IMR-90 (cell line): ENCODE data around the gene CLCN4. TPM values are rescaled to one million over a fixed set of nuclear protein-coding genes. Genes with fewer than 3 reads are reported as not detected.

Experiments used
- ATAC-seq: fragments of 200-7000 bp; cut with Tn5 transposase; 2 replicates; pipeline ENCODE4 v1.9.1; 2020; ENCODE audit warnings: low read depth, mild to moderate bottlenecking, moderate library complexity
- BruUV-seq: library from RNA; stranded (reverse); fragments of 400-500 nt; replicated peaks from 2 replicates; lab custom pipeline; 2021; lab: Mats Ljungman, UMichigan
- CTCF ChIA-PET: fragments of 300-600 bp; formaldehyde crosslinking; extraction: SDS; loops from one replicate; lab custom pipeline; 2021; ENCODE audit warnings: antibody characterized with exemption; lab: Yijun Ruan, JAX
- POLR2A ChIA-PET: fragments of 300-600 bp; sonication (Branson Sonifier 250); formaldehyde crosslinking; loops from one replicate; lab custom pipeline; 2022; ENCODE audit warnings: antibody characterized with exemption; ENCODE audit not compliant: unreplicated experiment; lab: Charles Lee
- DNase-seq: peaks from one replicate; pipeline ENCODE4 v3.0.0; 2013
- H2AFZ ChIP-seq: replicated peaks from 2 replicates; pipeline ENCODE3; 2013; ENCODE audit warnings: low read length, mild to moderate bottlenecking; ENCODE audit not compliant: poor library complexity
- H2AK5ac ChIP-seq: 2 replicates; pipeline ENCODE4 v1.6.1; 2013; ENCODE audit warnings: low read depth, low read length, inconsistent platforms
- H2AK9ac ChIP-seq: replicated peaks from 2 replicates; pipeline ENCODE3; 2013; ENCODE audit warnings: mild to moderate bottlenecking, low read depth, low read length, moderate library complexity; ENCODE audit not compliant: poor library complexity
- H2BK120ac ChIP-seq: 2 replicates; pipeline ENCODE4 v1.6.1; 2013; ENCODE audit warnings: low read depth, low read length, inconsistent platforms
- H2BK15ac ChIP-seq: 3 replicates; pipeline ENCODE4 v1.6.1; 2013; ENCODE audit warnings: low read depth, low read length, inconsistent platforms
- H2BK20ac ChIP-seq: 2 replicates; pipeline ENCODE4 v1.6.1; 2013; ENCODE audit warnings: low read depth, mild to moderate bottlenecking, inconsistent platforms, low read length, moderate library complexity
- H2BK5ac ChIP-seq: 2 replicates; pipeline ENCODE4 v1.6.1; 2013; ENCODE audit warnings: mild to moderate bottlenecking, low read depth, low read length, inconsistent platforms; ENCODE audit not compliant: poor library complexity, severe bottlenecking
- H3K14ac ChIP-seq: replicated peaks from 2 replicates; pipeline ENCODE4 v1.6.1; 2013; ENCODE audit warnings: low read depth, low read length, inconsistent platforms
- H3K18ac ChIP-seq: 2 replicates; pipeline ENCODE4 v1.6.1; 2013; ENCODE audit warnings: low read depth, low read length, control low read depth
- H3K23ac ChIP-seq: 2 replicates; pipeline ENCODE4 v1.6.1; 2013; ENCODE audit warnings: low read depth, low read length, inconsistent platforms
- H3K27ac ChIP-seq: 2 replicates; pipeline ENCODE4 v1.5.1; 2013; ENCODE audit warnings: mild to moderate bottlenecking, control low read depth, low read length; ENCODE audit not compliant: insufficient read depth
- H3K27me3 ChIP-seq: 2 replicates; pipeline ENCODE4 v1.6.1; 2013; ENCODE audit warnings: low read length; ENCODE audit not compliant: control insufficient read depth, insufficient read depth
- H3K36me3 ChIP-seq: 2 replicates; pipeline ENCODE4 v1.6.1; 2013; ENCODE audit warnings: low read length, mixed read lengths; ENCODE audit not compliant: control insufficient read depth, insufficient read depth
- H3K4ac ChIP-seq: 2 replicates; pipeline ENCODE4 v1.6.1; 2013; ENCODE audit warnings: low read depth, low read length, inconsistent platforms
- H3K4me1 ChIP-seq: 2 replicates; pipeline ENCODE4 v1.6.1; 2013; ENCODE audit warnings: low read length, mixed read lengths; ENCODE audit not compliant: control insufficient read depth, insufficient read depth
- H3K4me2 ChIP-seq: 2 replicates; pipeline ENCODE4 v1.6.1; 2013; ENCODE audit warnings: low read depth, mild to moderate bottlenecking, control low read depth, low read length, moderate library complexity
- H3K4me3 ChIP-seq: 2 replicates; pipeline ENCODE4 v1.5.1; 2013; ENCODE audit warnings: low read depth, mild to moderate bottlenecking, control low read depth, low read length, moderate library complexity; ENCODE audit not compliant: insufficient read depth
- H3K56ac ChIP-seq: 2 replicates; pipeline ENCODE4 v1.6.1; 2013; ENCODE audit warnings: low read length, inconsistent platforms; ENCODE audit not compliant: insufficient read depth; ENCODE audit errors: extremely low read depth
- H3K79me1 ChIP-seq, 2 experiments: 2 replicates each; pipeline ENCODE4 v1.6.1; 2013; ENCODE audit warnings: low read length in 2 of 2, inconsistent platforms in 1 of 2, low read depth in 1 of 2
- H3K9ac ChIP-seq: 2 replicates; pipeline ENCODE4 v1.6.1; 2013; ENCODE audit warnings: low read depth, low read length, control low read depth
- H3K9me1 ChIP-seq: 2 replicates; pipeline ENCODE4 v1.6.1; 2013; ENCODE audit warnings: low read length, inconsistent platforms; ENCODE audit not compliant: insufficient read depth
- H3K9me3 ChIP-seq: 2 replicates; pipeline ENCODE4 v1.6.1; 2013; ENCODE audit warnings: low read length; ENCODE audit not compliant: control insufficient read depth, insufficient read depth
- H4K20me1 ChIP-seq: 2 replicates; pipeline ENCODE4 v1.6.1; 2013; ENCODE audit warnings: low read length, inconsistent platforms; ENCODE audit not compliant: insufficient read depth
- H4K5ac ChIP-seq: 2 replicates; pipeline ENCODE4 v1.6.1; 2013; ENCODE audit warnings: mild to moderate bottlenecking, low read depth, low read length, control low read depth
- H4K8ac ChIP-seq, 2 experiments: 2 replicates each; pipeline ENCODE4 v1.6.1; 2013; ENCODE audit warnings: low read depth in 2 of 2, low read length in 2 of 2, control low read depth in 1 of 2, inconsistent platforms in 1 of 2
- H4K91ac ChIP-seq: 2 replicates; pipeline ENCODE4 v1.6.1; 2013; ENCODE audit warnings: low read depth, low read length, inconsistent platforms; ENCODE audit not compliant: insufficient read depth
- BHLHE40 ChIP-seq: fragments of 150-350 bp; IDR thresholded peaks from 2 replicates; pipeline ENCODE4 v1.6.1; 2016; ENCODE audit warnings: mild to moderate bottlenecking, low read depth, low read length
- CEBPB ChIP-seq: IDR thresholded peaks from 2 replicates; pipeline ENCODE4 v1.6.1; 2012; ENCODE audit warnings: low read depth, low read length, improper control_type of control experiment
- CHD1 ChIP-seq: IDR thresholded peaks from 2 replicates; pipeline ENCODE4 v1.6.1; 2012; ENCODE audit warnings: low read depth, low read length, improper control_type of control experiment
- CTCF ChIP-seq: conservative IDR thresholded peaks from 2 replicates; pipeline ENCODE4 v1.5.1; 2012; ENCODE audit warnings: mild to moderate bottlenecking, low read depth, low read length, improper control_type of control experiment
- ELK1 ChIP-seq: fragments of 150-350 bp; IDR thresholded peaks from 2 replicates; pipeline ENCODE4 v1.6.1; 2016; ENCODE audit warnings: low read depth, mild to moderate bottlenecking, low read length, moderate library complexity, borderline replicate concordance
- FOS ChIP-seq: fragments of 150-350 bp; IDR thresholded peaks from 2 replicates; pipeline ENCODE4 v1.6.1; 2016; ENCODE audit warnings: low read depth, low read length
- MAFK ChIP-seq: IDR thresholded peaks from 2 replicates; pipeline ENCODE4 v1.6.1; 2012; ENCODE audit warnings: low read depth, low read length, improper control_type of control experiment
- MAZ ChIP-seq: IDR thresholded peaks from 2 replicates; pipeline ENCODE4 v1.6.1; 2012; ENCODE audit warnings: low read depth, mild to moderate bottlenecking, low read length, improper control_type of control experiment, moderate library complexity, borderline replicate concordance
- MXI1 ChIP-seq: IDR thresholded peaks from 2 replicates; pipeline ENCODE4 v1.6.1; 2012; ENCODE audit warnings: low read depth, mild to moderate bottlenecking, low read length, moderate library complexity, borderline replicate concordance
- NFE2L2 ChIP-seq: fragments of 150-350 bp; IDR thresholded peaks from 2 replicates; pipeline ENCODE4 v1.6.1; 2016; ENCODE audit warnings: low read depth, mild to moderate bottlenecking, low read length
- POLR2A ChIP-seq: IDR thresholded peaks from 2 replicates; pipeline ENCODE4 v1.6.1; 2012; ENCODE audit warnings: mild to moderate bottlenecking, low read depth, low read length
- RAD21 ChIP-seq: IDR thresholded peaks from 2 replicates; pipeline ENCODE4 v1.6.1; 2012; ENCODE audit warnings: low read length, improper control_type of control experiment
- RCOR1 ChIP-seq: IDR thresholded peaks from 2 replicates; pipeline ENCODE4 v1.6.1; 2012; ENCODE audit warnings: mild to moderate bottlenecking, low read length, improper control_type of control experiment; ENCODE audit not compliant: insufficient replicate concordance
- RFX5 ChIP-seq: IDR thresholded peaks from 2 replicates; pipeline ENCODE4 v1.8.0; 2012; ENCODE audit warnings: low read depth, mild to moderate bottlenecking, low read length, moderate library complexity
- SMC3 ChIP-seq: fragments of 150-350 bp; IDR thresholded peaks from 2 replicates; pipeline ENCODE4 v1.6.1; 2016; ENCODE audit warnings: low read depth, mild to moderate bottlenecking, antibody characterized with exemption, low read length, moderate library complexity
- USF2 ChIP-seq: fragments of 150-350 bp; IDR thresholded peaks from 2 replicates; pipeline ENCODE4 v1.6.1; 2017; ENCODE audit warnings: mild to moderate bottlenecking, antibody characterized with exemption, low read length, low read depth
- WGBS, 2 experiments: methylation state at CpG; one replicate each; pipeline versions ENCODE4 v1.1.5 to v1.1.7; 2013; ENCODE audit warnings: missing lambda C conversion rate in 2 of 2; ENCODE audit not compliant: insufficient read length in 1 of 2; ENCODE audit errors: extremely low coverage in 2 of 2; 5-methylcytosine and 5-hydroxymethylcytosine counted together
- dilution Hi-C: fragments of 300-500 bp; cut with HindIII; formaldehyde crosslinking; loops from one replicate; pipeline ENCODE4 v1.14.3; 2018; ENCODE audit warnings: low sequenced_read_pairs; ENCODE audit not compliant: unreplicated experiment
- in situ Hi-C: fragments of 300-500 bp; cut with MboI; formaldehyde crosslinking; loops from 3 replicates; pipeline ENCODE4 v1.14.3; 2019; ENCODE audit warnings: low sequenced_read_pairs, inconsistent platforms, mixed read lengths
- intact Hi-C: fragments of 100-400 bp; cut with micrococcal nuclease; formaldehyde crosslinking; loops from 2 replicates; pipeline ENCODE4 v1.10.0; 2022
- polyA plus RNA-seq, 3 experiments: library from polyadenylated mRNA; depleted of rRNA; stranded (reverse); fragments of >200 nt; gene quantifications; 2 replicates each; pipeline ENCODE4 v1.2.3, GENCODE V29; 2012; ENCODE audit warnings: low replicate concordance in 1 of 3
- total RNA-seq: library from RNA; depleted of rRNA; stranded (reverse); fragments of >200 nt; gene quantifications from 2 replicates; pipeline ENCODE4 v1.2.3, GENCODE V29; 2012

CLCN4 gene
- total and polyA plus RNA-seq, 2 of the 4 experiments (the other 2 are of a cell fraction), result 2.2 to 4.5 TPM

- Histone ChIP-seq H3K27ac (no peak overlapping the region), H3K4me3 (no peak overlapping the region), H2AFZ (no peak overlapping the region), H3K9ac (no peak overlapping the region), H3K4me1 (no peaks in the 10 kb centered on the region), H4K91ac (no peak overlapping the region), H3K9me3 (no peaks in the 10 kb centered on the region), H2BK20ac (no peak overlapping the region), H3K56ac (no peak overlapping the region), H3K14ac (no peak overlapping the region), H4K8ac (no peak overlapping the region), H3K27me3 (peaks cover 2% of the 10 kb centered on the region; the same call in 1 of the 2 replicates), H4K5ac (no peak overlapping the region), H3K36me3 (no peaks in the 10 kb centered on the region), H4K20me1 (no peaks in the 10 kb centered on the region), H3K4me2 (no peak overlapping the region), H2BK15ac (no peak overlapping the region), H3K23ac (no peak overlapping the region), H3K79me1 (no peaks in the 10 kb centered on the region), H2BK120ac (no peak overlapping the region), H3K9me1 (no peaks in the 10 kb centered on the region), H2AK9ac (no peak overlapping the region), H2AK5ac (no peak overlapping the region), H3K18ac (no peak overlapping the region), H2BK5ac (no peak overlapping the region), H3K4ac (no peak overlapping the region)
- WGBS, 2 experiments, result no CpG with 5 or more reads among the region's 2 CpGs
- no TSS peak for BruUV-seq
- dilution Hi-C loops (no loop called here), intact Hi-C loops (no loop called here), in situ Hi-C loops (no loop called here)
- CTCF ChIA-PET, result no interaction called here
- POLR2A ChIA-PET, result no interaction called here
- TF ChIP-seq MXI1 (no peak), CTCF (no peak), USF2 (no peak), RAD21 (no peak), ELK1 (no peak), MAZ (no peak), MAFK (no peak), FOS (no peak), BHLHE40 (no peak), CHD1 (no peak), POLR2A (no peak), NFE2L2 (no peak), CEBPB (no peak), RFX5 (no peak), SMC3 (no peak), RCOR1 (no peak)
- no peak for ATAC-seq
- no peak for DNase-seq
These were observed 121.9 kb downstream of the CLCN4 start for GRCh38 chrX:10278716-10279115.
